Skeletal muscle tissue (tissue), 4 donors: Measurements from ENCODE around the gene UNC13C. TPM values are rescaled to one million over a fixed set of nuclear protein-coding genes. Genes with fewer than 3 reads are reported as not detected.
"Not testable (repeated sequence)": the region's sequence is repeated elsewhere in the genome, so short reads cannot be mapped to it uniquely, and the experiment has no call there.

ENCODE experiments used
- H3K27ac ChIP-seq: one replicate; pipeline ENCODE4 v1.7.0; 2013; ENCODE audit warnings: mild to moderate bottlenecking, low read depth, low read length, inconsistent platforms
- H3K27me3 ChIP-seq, 3 donors: one replicate each; pipeline ENCODE4 v1.7.0; 2013; ENCODE audit warnings: low read length in 3 of 3; ENCODE audit not compliant: control insufficient read depth in 3 of 3, insufficient read depth in 3 of 3
- H3K36me3 ChIP-seq, 3 donors: one replicate each; pipeline ENCODE4 v1.7.0; 2013; ENCODE audit warnings: low read length in 3 of 3; ENCODE audit not compliant: control insufficient read depth in 3 of 3, insufficient read depth in 3 of 3
- H3K4me1 ChIP-seq, 3 donors: one replicate each; pipeline ENCODE4 v1.7.0; 2013; ENCODE audit warnings: low read length in 3 of 3, mild to moderate bottlenecking in 3 of 3; ENCODE audit not compliant: control insufficient read depth in 3 of 3, insufficient read depth in 3 of 3
- H3K4me3 ChIP-seq, 3 donors: one replicate each; pipeline ENCODE4 v1.7.0; 2013; ENCODE audit warnings: low read length in 3 of 3
- H3K9ac ChIP-seq, 3 donors: one replicate each; pipeline ENCODE4 v1.7.0; 2013; ENCODE audit warnings: low read length in 3 of 3, mild to moderate bottlenecking in 3 of 3, moderate library complexity in 2 of 3, low read depth in 1 of 3
- H3K9me3 ChIP-seq, 3 donors: one replicate each; pipeline ENCODE4 v1.7.0; 2013; ENCODE audit warnings: low read length in 3 of 3; ENCODE audit not compliant: control insufficient read depth in 3 of 3
- total RNA-seq: library from RNA; depleted of rRNA; stranded (reverse); fragments of >200 nt; gene quantifications from one replicate; pipeline ENCODE4 v1.2.3, GENCODE V29; 2014
- donor health status: Osteomylitis.

Gene UNC13C
- total RNA-seq, result 3.1 TPM

GRCh38 chr15:53978253-53978906 is at the start of gene UNC13C:
Gene UNC13C, plus strand, starts transcription at chr15:53978441. Its CDS starts 34,463 bp downstream, at chr15:54012904.
- Histone ChIP-seq H3K36me3 (no peaks in the 10 kb centered on the region), H3K9ac (peak within 1 kb of the TSS; percentile 66 to 85 (median 67)), H3K4me1 (peaks cover 0 to 6% (median 5%) of the 10 kb centered on the region in 3 donors), H3K27me3 (peaks cover 0 to 16% (median 0%) of the 10 kb centered on the region in 3 donors), H3K9me3 (peaks cover 0 to 2% (median 0%) of the 10 kb centered on the region in 3 donors), H3K4me3 (peak within 1 kb of the TSS; percentile 64 to 77 (median 71)), H3K27ac (peak within 1 kb of the TSS; percentile 54)

- Histone ChIP-seq H3K9me3 (no peaks in the 10 kb centered on the region), H3K4me3 (peak overlapping the region in 1 of 3 donors; percentile 23), H3K36me3 (no peaks in the 10 kb centered on the region), H3K27me3 (no peaks in the 10 kb centered on the region), H3K27ac (no peak overlapping the region), H3K4me1 (no peaks in the 10 kb centered on the region), H3K9ac (no peak overlapping the region)
Observed at GRCh38 chr15:53936137-53936536, 42.1 kb upstream of the UNC13C start.

- H3K27ac ChIP-seq, H3K9me3 ChIP-seq, H3K9ac ChIP-seq, H3K4me3 ChIP-seq, H3K4me1 ChIP-seq, H3K27me3 ChIP-seq, H3K36me3 ChIP-seq: not testable (repeated sequence)
Observed at GRCh38 chr15:53937632-53938031, 40.6 kb upstream of the UNC13C start.

GRCh38 chr15:53950572-53950971 is 27.7 kb upstream of the UNC13C start:
- peaks cover 0 to 5% (median 0%) of the 10 kb centered on the region in 3 donors for H3K9me3 ChIP-seq
- no peaks in the 10 kb centered on the region for H3K36me3 ChIP-seq
- no peak overlapping the region for H3K4me3 ChIP-seq
- H3K27me3 ChIP-seq, result peaks cover 0 to 2% (median 0%) of the 10 kb centered on the region in 3 donors
- H3K27ac ChIP-seq, result no peak overlapping the region
- no peaks in the 10 kb centered on the region for H3K4me1 ChIP-seq
- H3K9ac ChIP-seq, result no peak overlapping the region

- Histone ChIP-seq H3K27me3 (peaks cover 0 to 2% (median 0%) of the 10 kb centered on the region in 3 donors), H3K4me1 (no peaks in the 10 kb centered on the region), H3K4me3 (no peak overlapping the region), H3K36me3 (no peaks in the 10 kb centered on the region), H3K27ac (no peak overlapping the region), H3K9me3 (no peaks in the 10 kb centered on the region), H3K9ac (no peak overlapping the region)
Observed at GRCh38 chr15:53955396-53955795, 22.8 kb upstream of the UNC13C start.

- Histone ChIP-seq H3K9me3 (no peaks in the 10 kb centered on the region), H3K27ac (no peak overlapping the region), H3K4me3 (no peak overlapping the region), H3K36me3 (no peaks in the 10 kb centered on the region), H3K4me1 (no peaks in the 10 kb centered on the region), H3K27me3 (no peaks in the 10 kb centered on the region), H3K9ac (no peak overlapping the region)
Observed at GRCh38 chr15:53962646-53963561, 15.3 kb upstream of the UNC13C start.

- H3K4me1 ChIP-seq, result no peaks in the 10 kb centered on the region
- H3K27me3 ChIP-seq, result no peaks in the 10 kb centered on the region
Observed at GRCh38 chr15:53963801-53964200, 14.4 kb upstream of the UNC13C start.

GRCh38 chr15:53974121-53974520 is 4.1 kb upstream of the UNC13C start:
- H3K4me1 ChIP-seq, result peaks cover 0 to 6% (median 5%) of the 10 kb centered on the region in 3 donors
- peaks cover 0 to 2% (median 0%) of the 10 kb centered on the region in 3 donors for H3K9me3 ChIP-seq
- H3K27ac ChIP-seq, result no peak overlapping the region
- no peaks in the 10 kb centered on the region for H3K36me3 ChIP-seq
- no peak overlapping the region for H3K9ac ChIP-seq
- H3K27me3 ChIP-seq, result peaks cover 0 to 16% (median 0%) of the 10 kb centered on the region in 3 donors
- H3K4me3 ChIP-seq, result no peak overlapping the region

More at GRCh38 chr15:53963801-53964200, 14.4 kb upstream of the UNC13C start:
- H3K9me3 ChIP-seq, result no peaks in the 10 kb centered on the region
- H3K9ac ChIP-seq, result no peak overlapping the region
- H3K36me3 ChIP-seq, result no peaks in the 10 kb centered on the region
- no peak overlapping the region for H3K4me3 ChIP-seq
- no peak overlapping the region for H3K27ac ChIP-seq

- Histone ChIP-seq H3K9me3 (peaks cover 0 to 2% (median 0%) of the 10 kb centered on the region in 3 donors), H3K4me3 (no peak overlapping the region), H3K27me3 (peaks cover 0 to 16% (median 0%) of the 10 kb centered on the region in 3 donors), H3K9ac (no peak overlapping the region), H3K27ac (no peak overlapping the region), H3K4me1 (peaks cover 0 to 6% (median 5%) of the 10 kb centered on the region in 3 donors), H3K36me3 (no peaks in the 10 kb centered on the region)
Observed at GRCh38 chr15:53974813-53975212, 3.4 kb upstream of the UNC13C start.
